PC-9 (cell line): ENCODE measurements around the gene KISS1R.

Source experiments
- EZH2 ChIP-seq: fragments of 200-600 bp; sonication (generic); IDR thresholded peaks from 2 replicates; pipeline ENCODE4 v1.8.0; 2017; ENCODE audit warnings: antibody characterized with exemption, low read depth
- TF ChIP-seq, protein P1 (sequence below): fragments of 200-600 bp; sonication (generic); conservative IDR thresholded peaks from 2 replicates; pipeline ENCODE4 v1.6.1; 2017; ENCODE audit warnings: mixed run types, antibody characterized with exemption, mild to moderate bottlenecking, moderate library complexity

DNA sequence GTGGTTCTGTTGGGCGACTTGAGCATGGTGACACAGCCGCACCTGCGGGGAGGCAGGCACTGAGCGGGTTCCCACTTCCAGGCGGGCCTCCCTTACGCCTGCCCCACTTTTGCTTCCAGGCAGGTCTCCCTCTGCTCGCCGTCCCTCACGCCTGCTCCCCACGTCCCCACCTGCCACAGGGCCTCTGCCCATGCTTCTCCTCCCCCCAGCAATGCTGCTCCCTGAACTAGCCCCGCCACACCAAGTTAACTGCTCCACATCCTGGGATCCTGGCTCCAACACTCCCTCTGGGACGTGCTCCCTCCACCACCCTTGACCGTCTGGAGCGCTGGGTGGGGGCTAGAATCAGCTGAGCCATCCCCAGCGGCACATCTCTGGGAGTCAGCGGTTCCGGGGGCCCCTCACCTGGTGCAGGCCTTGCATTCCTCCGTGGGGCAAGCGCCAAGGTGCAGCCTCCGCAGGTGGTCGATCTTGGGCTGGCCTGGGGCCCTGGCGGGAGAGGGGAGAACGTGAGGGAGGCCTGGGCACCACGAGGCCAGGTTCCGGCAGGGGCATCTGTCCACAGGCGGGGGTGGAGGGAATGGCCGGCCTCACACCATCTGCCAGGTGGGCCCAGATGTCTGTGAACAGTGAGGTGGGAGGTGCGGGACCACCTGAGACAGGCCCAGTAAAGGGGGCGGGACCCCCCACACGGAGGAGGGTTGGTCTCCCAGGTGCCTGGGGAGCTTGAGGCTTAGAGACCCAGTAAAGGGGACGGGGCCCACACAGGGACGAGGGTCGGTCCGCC, 48.5 kb upstream of the KISS1R start:
- TF ChIP-seq, protein P1, sequence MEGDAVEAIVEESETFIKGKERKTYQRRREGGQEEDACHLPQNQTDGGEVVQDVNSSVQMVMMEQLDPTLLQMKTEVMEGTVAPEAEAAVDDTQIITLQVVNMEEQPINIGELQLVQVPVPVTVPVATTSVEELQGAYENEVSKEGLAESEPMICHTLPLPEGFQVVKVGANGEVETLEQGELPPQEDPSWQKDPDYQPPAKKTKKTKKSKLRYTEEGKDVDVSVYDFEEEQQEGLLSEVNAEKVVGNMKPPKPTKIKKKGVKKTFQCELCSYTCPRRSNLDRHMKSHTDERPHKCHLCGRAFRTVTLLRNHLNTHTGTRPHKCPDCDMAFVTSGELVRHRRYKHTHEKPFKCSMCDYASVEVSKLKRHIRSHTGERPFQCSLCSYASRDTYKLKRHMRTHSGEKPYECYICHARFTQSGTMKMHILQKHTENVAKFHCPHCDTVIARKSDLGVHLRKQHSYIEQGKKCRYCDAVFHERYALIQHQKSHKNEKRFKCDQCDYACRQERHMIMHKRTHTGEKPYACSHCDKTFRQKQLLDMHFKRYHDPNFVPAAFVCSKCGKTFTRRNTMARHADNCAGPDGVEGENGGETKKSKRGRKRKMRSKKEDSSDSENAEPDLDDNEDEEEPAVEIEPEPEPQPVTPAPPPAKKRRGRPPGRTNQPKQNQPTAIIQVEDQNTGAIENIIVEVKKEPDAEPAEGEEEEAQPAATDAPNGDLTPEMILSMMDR = no peak
- no peak for TF ChIP-seq EZH2
